IgD-negative memory B cell (primary cell): Measurements from ENCODE around the gene DCLK3. TPM values are rescaled to one million over a fixed set of nuclear protein-coding genes. Genes with fewer than 3 reads are reported as not detected.

Experiments used
- H3K27ac Mint-ChIP-seq, 3 donors: one replicate each; pipeline ENCODE4 v1.8.0; 2020 to 2022; ENCODE audit warnings: mild to moderate bottlenecking in 3 of 3, mixed read lengths in 3 of 3, moderate library complexity in 1 of 3
- H3K27me3 Mint-ChIP-seq: one replicate; pipeline ENCODE4 v1.8.0; 2021; ENCODE audit warnings: mixed read lengths
- H3K36me3 Mint-ChIP-seq: one replicate; pipeline ENCODE4 v1.8.0; 2020; ENCODE audit warnings: mild to moderate bottlenecking, mixed read lengths
- H3K4me1 Mint-ChIP-seq, 3 donors: one replicate each; pipeline ENCODE4 v1.8.0; 2020 to 2022; ENCODE audit warnings: mixed read lengths in 3 of 3, mild to moderate bottlenecking in 1 of 3
- H3K4me3 Mint-ChIP-seq, 4 donors: one replicate each; pipeline ENCODE4 v1.8.0; 2020 to 2022; ENCODE audit warnings: mild to moderate bottlenecking in 4 of 4, mixed read lengths in 4 of 4, moderate library complexity in 3 of 4
- H3K9me3 Mint-ChIP-seq, 3 donors: one replicate each; pipeline ENCODE4 v1.8.0; 2020 to 2021; ENCODE audit warnings: mixed read lengths in 3 of 3, mild to moderate bottlenecking in 1 of 3
- polyA plus RNA-seq: library from polyadenylated mRNA; unstranded; fragments of 300-500 nt; fragmentation: Illumina TruSeq; gene quantifications from one replicate; pipeline ENCODE4 v1.2.3, GENCODE V29; 2021

Gene DCLK3
- not detected for polyA plus RNA-seq

GRCh38 chr3:36763850-36764703, at the start of gene DCLK3:
TSS of gene DCLK3 (minus strand) at chr3:36764553. CDS start at chr3:36764263, 290 bp downstream.
- H3K27me3 Mint-ChIP-seq, result peaks cover 44% of the 10 kb centered on the region
- H3K27ac Mint-ChIP-seq, result no peak within 1 kb of the TSS
- H3K9me3 Mint-ChIP-seq, result peaks cover 0 to 2% (median 0%) of the 10 kb centered on the region in 3 donors

GRCh38 chr3:36813305-36813704, 49.0 kb upstream of the DCLK3 start:
- peaks cover 3% of the 10 kb centered on the region for H3K27me3 Mint-ChIP-seq

More at GRCh38 chr3:36763850-36764703, at the start of gene DCLK3:
- Mint-ChIP-seq H3K4me3 (peak within 1 kb of the TSS in 1 of 4 donors; percentile 59), H3K4me1 (peaks cover 0 to 3% (median 2%) of the 10 kb centered on the region in 3 donors), H3K36me3 (peaks cover 2% of the 10 kb centered on the region)

GRCh38 chr3:36812240-36812639, 47.9 kb upstream of the DCLK3 start:
- H3K4me3 Mint-ChIP-seq, result no peak overlapping the region
- H3K9me3 Mint-ChIP-seq, result no peaks in the 10 kb centered on the region
- peaks cover 3% of the 10 kb centered on the region for H3K27me3 Mint-ChIP-seq
- no peak overlapping the region for H3K27ac Mint-ChIP-seq
- H3K36me3 Mint-ChIP-seq, result no peaks in the 10 kb centered on the region
- peaks cover 0 to 4% (median 0%) of the 10 kb centered on the region in 3 donors for H3K4me1 Mint-ChIP-seq

More at GRCh38 chr3:36813305-36813704, 49.0 kb upstream of the DCLK3 start:
- Mint-ChIP-seq H3K4me1 (peaks cover 0 to 3% (median 0%) of the 10 kb centered on the region in 3 donors), H3K36me3 (no peaks in the 10 kb centered on the region), H3K27ac (no peak overlapping the region), H3K4me3 (no peak overlapping the region), H3K9me3 (no peaks in the 10 kb centered on the region)

- no peaks in the 10 kb centered on the region for H3K9me3 Mint-ChIP-seq
- peaks cover 8% of the 10 kb centered on the region for H3K27me3 Mint-ChIP-seq
- H3K4me3 Mint-ChIP-seq, result no peak overlapping the region
- no peaks in the 10 kb centered on the region for H3K36me3 Mint-ChIP-seq
- no peak overlapping the region for H3K27ac Mint-ChIP-seq
- H3K4me1 Mint-ChIP-seq, result peaks cover 0 to 4% (median 0%) of the 10 kb centered on the region in 3 donors
Measured at GRCh38 chr3:36811768-36812167, 47.4 kb upstream of the DCLK3 start.

GRCh38 chr3:36804295-36805055, 40.1 kb upstream of the DCLK3 start:
- no peak overlapping the region for H3K27ac Mint-ChIP-seq
- no peak overlapping the region for H3K4me3 Mint-ChIP-seq
- peaks cover 26% of the 10 kb centered on the region for H3K27me3 Mint-ChIP-seq
- peaks cover 4 to 9% (median 6%) of the 10 kb centered on the region in 3 donors for H3K9me3 Mint-ChIP-seq
- peaks cover 0 to 1% (median 0%) of the 10 kb centered on the region in 3 donors for H3K4me1 Mint-ChIP-seq
- H3K36me3 Mint-ChIP-seq, result peaks cover 4% of the 10 kb centered on the region

GRCh38 chr3:36803091-36803791, 38.9 kb upstream of the DCLK3 start:
- Mint-ChIP-seq H3K27ac (no peak overlapping the region), H3K4me3 (no peak overlapping the region), H3K9me3 (peaks cover 4 to 9% (median 6%) of the 10 kb centered on the region in 3 donors), H3K4me1 (peaks cover 0 to under 1% (median 0%) of the 10 kb centered on the region in 3 donors), H3K27me3 (peaks cover 23% of the 10 kb centered on the region), H3K36me3 (peaks cover 4% of the 10 kb centered on the region)

- Mint-ChIP-seq H3K27me3 (peaks cover 12% of the 10 kb centered on the region), H3K27ac (no peak overlapping the region), H3K9me3 (peaks cover 0 to 4% (median 0%) of the 10 kb centered on the region in 3 donors), H3K36me3 (no peaks in the 10 kb centered on the region), H3K4me3 (no peak overlapping the region), H3K4me1 (no peaks in the 10 kb centered on the region)
Measured at GRCh38 chr3:36800533-36801116, 36.3 kb upstream of the DCLK3 start.

GRCh38 chr3:36796881-36797280, 32.5 kb upstream of the DCLK3 start:
- H3K9me3 Mint-ChIP-seq, result peaks cover 0 to 2% (median 0%) of the 10 kb centered on the region in 3 donors
- peaks cover 1% of the 10 kb centered on the region for H3K27me3 Mint-ChIP-seq
- no peak overlapping the region for H3K4me3 Mint-ChIP-seq
- H3K36me3 Mint-ChIP-seq, result no peaks in the 10 kb centered on the region
- no peak overlapping the region for H3K27ac Mint-ChIP-seq
- no peaks in the 10 kb centered on the region for H3K4me1 Mint-ChIP-seq

- Mint-ChIP-seq H3K4me3 (no peak overlapping the region), H3K9me3 (peaks cover 0 to 2% (median 0%) of the 10 kb centered on the region in 3 donors), H3K27ac (no peak overlapping the region), H3K4me1 (no peaks in the 10 kb centered on the region), H3K27me3 (peaks cover 4% of the 10 kb centered on the region), H3K36me3 (no peaks in the 10 kb centered on the region)
Measured at GRCh38 chr3:36796161-36796560, 31.8 kb upstream of the DCLK3 start.

- H3K27me3 Mint-ChIP-seq, result peaks cover 6% of the 10 kb centered on the region
- no peaks in the 10 kb centered on the region for H3K4me1 Mint-ChIP-seq
- no peak overlapping the region for H3K27ac Mint-ChIP-seq
- H3K9me3 Mint-ChIP-seq, result peaks cover 0 to 2% (median 0%) of the 10 kb centered on the region in 3 donors
- H3K4me3 Mint-ChIP-seq, result no peak overlapping the region
- no peaks in the 10 kb centered on the region for H3K36me3 Mint-ChIP-seq
Measured at GRCh38 chr3:36795622-36796021, 31.3 kb upstream of the DCLK3 start.

GRCh38 chr3:36792342-36792741, 28.0 kb upstream of the DCLK3 start:
- no peak overlapping the region for H3K4me3 Mint-ChIP-seq
- H3K36me3 Mint-ChIP-seq, result peaks cover 2% of the 10 kb centered on the region
- H3K4me1 Mint-ChIP-seq, result no peaks in the 10 kb centered on the region
- H3K27ac Mint-ChIP-seq, result no peak overlapping the region
- H3K9me3 Mint-ChIP-seq, result no peaks in the 10 kb centered on the region
- H3K27me3 Mint-ChIP-seq, result peaks cover 6% of the 10 kb centered on the region

GRCh38 chr3:36790765-36791164, 26.4 kb upstream of the DCLK3 start:
- Mint-ChIP-seq H3K36me3 (peaks cover 2% of the 10 kb centered on the region), H3K27ac (no peak overlapping the region)

GRCh38 chr3:36786921-36787890, 22.9 kb upstream of the DCLK3 start:
- Mint-ChIP-seq H3K9me3 (no peaks in the 10 kb centered on the region), H3K27me3 (peaks cover 8% of the 10 kb centered on the region), H3K27ac (peak overlapping the region in 1 of 3 donors; percentile 57)

More at GRCh38 chr3:36790765-36791164, 26.4 kb upstream of the DCLK3 start:
- no peaks in the 10 kb centered on the region for H3K9me3 Mint-ChIP-seq
- peaks cover 6% of the 10 kb centered on the region for H3K27me3 Mint-ChIP-seq
- no peaks in the 10 kb centered on the region for H3K4me1 Mint-ChIP-seq
- H3K4me3 Mint-ChIP-seq, result no peak overlapping the region

More at GRCh38 chr3:36786921-36787890, 22.9 kb upstream of the DCLK3 start:
- Mint-ChIP-seq H3K4me3 (no peak overlapping the region), H3K36me3 (peaks cover 2% of the 10 kb centered on the region), H3K4me1 (no peaks in the 10 kb centered on the region)
